Right ventricle myocardium superior (tissue), 1 donor: ENCODE measurements around the gene GOLGA6B. TPM values are rescaled to one million over a fixed set of nuclear protein-coding genes. Genes with fewer than 3 reads are reported as not detected.
"Not testable (repeated sequence)": the region's sequence is repeated elsewhere in the genome, so short reads cannot be mapped to it uniquely, and the experiment has no call there.

ENCODE experiments used
- ATAC-seq: fragments of 200-7000 bp; cut with Tn5 transposase; one replicate; pipeline ENCODE4 v1.9.1; 2020; ENCODE audit warnings: mild to moderate bottlenecking; ENCODE audit not compliant: poor library complexity
- DNase-seq: peaks from one replicate; pipeline ENCODE4 v3.0.0-alpha.2; 2020
- intact Hi-C: fragments of 100-400 bp; cut with DNase I; formaldehyde crosslinking; loops from one replicate; pipeline ENCODE4 v1.11.2; 2022
- long read RNA-seq: library from polyadenylated mRNA; unstranded; transcript quantifications from one replicate; pipeline ENCODE4 v2.0.0, GENCODE V29; 2021
- total RNA-seq: library from RNA; stranded (reverse); fragmentation: NEBNext Ultra II Directional; extraction: Animal tissue kit (Norgen Biotek cat#: 25700); gene quantifications from one replicate; pipeline ENCODE4 v1.2.1, GENCODE V29; 2021
- donor health status: DM: no; HTN: yes; CAD: no; lungs with severe emphysema.

Gene GOLGA6B, protein sequence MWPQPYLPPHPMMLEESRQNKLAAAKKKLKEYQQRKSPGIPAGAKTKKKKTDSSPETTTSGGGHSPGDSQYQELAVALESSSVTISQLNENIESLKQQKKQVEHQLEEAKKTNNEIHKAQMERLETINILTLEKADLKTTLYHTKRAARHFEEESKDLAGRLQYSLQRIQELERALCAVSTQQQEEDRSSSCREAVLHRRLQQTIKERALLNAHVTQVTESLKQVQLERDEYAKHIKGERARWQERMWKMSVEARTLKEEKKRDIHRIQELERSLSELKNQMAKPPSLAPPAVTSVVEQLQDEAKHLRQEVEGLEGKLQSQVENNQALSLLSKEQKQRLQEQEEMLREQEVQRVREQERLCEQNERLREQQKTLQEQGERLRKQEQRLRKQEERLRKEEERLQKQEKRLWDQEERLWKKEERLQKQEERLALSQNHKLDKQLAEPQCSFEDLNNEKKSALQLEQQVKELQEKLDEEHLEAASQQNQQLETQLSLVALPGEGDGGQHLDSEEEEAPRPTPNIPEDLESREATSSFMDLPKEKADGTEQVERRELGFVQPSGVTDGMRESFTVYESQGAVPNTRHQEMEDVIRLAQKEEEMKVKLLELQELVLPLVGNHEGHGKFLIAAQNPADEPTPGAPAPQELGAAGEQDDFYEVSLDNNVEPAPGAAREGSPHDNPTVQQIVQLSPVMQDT
- total RNA-seq: not detected
- long read RNA-seq: 0 reads

DNA sequence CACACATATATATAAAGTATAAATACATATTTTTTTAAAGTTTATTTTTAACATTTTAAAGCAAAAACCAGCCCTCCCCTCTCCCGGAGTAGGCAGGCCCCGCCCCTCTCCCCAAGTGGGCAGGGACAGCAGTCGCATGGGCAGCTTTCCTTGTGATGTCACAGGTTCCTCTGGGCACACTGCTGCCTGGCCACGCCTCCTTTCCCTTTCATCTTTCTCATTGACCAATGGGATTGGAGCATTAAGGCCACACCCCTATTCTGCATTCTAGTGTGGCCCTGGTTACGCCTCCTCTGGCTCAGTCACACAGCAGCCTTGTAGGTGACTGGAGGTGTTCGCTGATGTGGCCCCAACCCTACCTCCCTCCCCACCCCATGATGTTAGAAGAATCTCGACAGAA is at the start of gene GOLGA6B:
GOLGA6B (plus strand) TSS at position 301 of the 400 bp plus-strand sequence; CDS start at position 342, 41 bp downstream.
- DNase-seq, ATAC-seq, intact Hi-C loops: not testable (repeated sequence)

DNA sequence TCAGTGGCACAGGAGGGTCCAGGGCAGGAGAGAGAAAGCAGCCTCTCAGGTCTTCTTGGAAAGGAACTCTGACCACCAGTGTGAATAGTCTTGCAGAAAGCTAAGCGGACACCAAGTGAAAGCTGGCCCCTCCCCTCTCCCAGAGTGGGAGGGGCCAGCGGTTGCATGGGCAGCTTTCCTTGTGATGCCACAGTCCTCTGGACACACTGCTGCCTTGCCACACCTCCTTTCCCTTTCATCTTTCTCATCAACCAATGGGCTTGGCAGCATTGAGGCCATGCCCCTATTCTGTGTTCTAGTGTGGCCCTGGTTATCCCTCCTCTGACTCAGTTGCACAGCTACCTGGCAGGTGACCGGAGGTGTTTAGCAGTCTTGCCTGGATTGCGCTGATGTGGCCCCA is 49.7 kb upstream of the GOLGA6B start:
- intact Hi-C loops: loop anchor here (10.0 kb wide), 1 partner anchor 480 kb away; no protein-coding TSS in a partner anchor
- DNase-seq (no peak), ATAC-seq (no peak)

DNA sequence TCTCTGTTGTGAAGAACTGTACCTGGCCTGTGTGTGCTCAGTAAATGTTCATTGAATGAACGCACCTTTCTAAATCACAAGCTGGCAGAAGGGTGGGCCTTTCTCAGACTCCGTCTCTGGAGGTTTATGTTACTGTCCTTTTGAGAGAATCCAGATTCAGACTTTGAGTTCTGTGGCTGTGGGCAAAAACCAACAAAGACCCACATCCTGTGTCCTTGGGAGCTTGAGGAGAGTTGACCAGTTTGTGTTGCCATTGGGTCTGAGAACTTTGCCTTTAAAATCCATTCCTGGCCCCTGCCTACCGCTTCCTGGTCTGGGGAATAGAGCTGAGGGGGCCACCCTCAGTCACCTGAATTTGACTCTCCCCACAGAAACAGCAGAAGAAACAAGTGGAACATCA is 46.4 kb upstream of the GOLGA6B start:
- not testable (repeated sequence) for ATAC-seq, DNase-seq
- intact Hi-C loops: loop anchor here (10.0 kb wide), 1 partner anchor 477 kb away; no protein-coding TSS in a partner anchor

DNA sequence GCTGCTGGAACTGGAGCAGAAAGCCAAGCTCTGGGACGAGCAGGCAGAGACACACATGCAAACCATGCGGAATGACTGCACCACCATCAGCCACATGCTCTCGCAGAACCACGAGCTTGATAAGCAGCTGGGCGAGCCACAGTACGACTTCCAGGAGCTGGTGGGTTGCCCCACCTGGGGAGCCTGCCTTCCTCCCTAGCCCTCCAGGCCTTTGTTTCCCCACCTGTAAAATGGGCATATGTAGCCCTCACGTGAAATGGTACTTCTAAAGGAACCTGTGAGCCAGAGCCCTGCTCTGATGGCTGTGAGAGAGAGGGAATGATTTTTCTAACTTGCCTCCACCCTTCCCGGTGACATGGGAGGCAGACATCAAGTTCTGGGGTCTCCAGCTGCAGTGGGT is 44.6 kb upstream of the GOLGA6B start:
- DNase-seq: no peak
- no peak for ATAC-seq
- intact Hi-C loops: loop anchor here (10.0 kb wide), 1 partner anchor 475 kb away; no protein-coding TSS in a partner anchor

- DNase-seq, ATAC-seq, intact Hi-C loops: not testable (repeated sequence)
Observed at GRCh38 chr15:72612324-72612723, 42.2 kb upstream of the GOLGA6B start.

DNA sequence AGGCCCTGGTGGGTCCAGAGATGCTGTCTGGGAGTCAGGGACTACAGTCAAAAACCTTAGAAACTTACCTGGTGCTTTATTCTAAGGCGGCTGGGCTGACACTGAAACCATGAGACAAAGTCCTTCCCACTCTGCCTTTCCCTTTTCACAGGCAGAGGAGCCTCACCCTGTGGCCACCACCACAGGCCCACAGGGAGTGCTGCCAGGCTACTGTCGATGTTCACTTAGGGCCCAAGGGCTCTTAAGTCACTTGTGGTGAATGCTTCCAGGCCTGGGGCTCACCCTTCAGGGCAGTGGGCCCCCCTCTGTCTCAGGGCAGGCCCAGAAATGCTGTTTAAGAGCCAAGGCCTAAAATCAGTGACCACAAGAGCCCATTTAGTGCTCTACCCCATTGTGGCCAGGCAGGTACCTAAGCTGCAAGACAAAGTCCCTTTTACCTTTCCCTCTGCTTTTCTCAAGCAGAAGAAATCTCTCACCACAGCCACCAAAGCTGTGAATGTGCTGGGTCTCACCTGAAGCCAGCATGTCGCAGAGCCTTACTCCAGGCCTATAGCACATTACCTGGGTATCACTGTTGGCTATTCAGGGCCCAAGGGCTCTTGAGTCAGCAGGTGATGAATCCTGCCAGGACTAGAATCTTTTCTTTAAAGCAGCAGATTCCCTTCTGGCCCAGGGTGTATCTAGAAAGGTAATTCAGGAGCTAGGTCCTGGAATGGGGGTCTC is 39.5 kb upstream of the GOLGA6B start:
- ATAC-seq: no peak
- intact Hi-C loops: no loop called here
- no peak for DNase-seq

GRCh38 chr15:72615533-72616233 is 38.8 kb upstream of the GOLGA6B start:
- peak; percentile 70 for DNase-seq
- intact Hi-C loops: not testable (repeated sequence)
- ATAC-seq: peak; percentile 89

DNA sequence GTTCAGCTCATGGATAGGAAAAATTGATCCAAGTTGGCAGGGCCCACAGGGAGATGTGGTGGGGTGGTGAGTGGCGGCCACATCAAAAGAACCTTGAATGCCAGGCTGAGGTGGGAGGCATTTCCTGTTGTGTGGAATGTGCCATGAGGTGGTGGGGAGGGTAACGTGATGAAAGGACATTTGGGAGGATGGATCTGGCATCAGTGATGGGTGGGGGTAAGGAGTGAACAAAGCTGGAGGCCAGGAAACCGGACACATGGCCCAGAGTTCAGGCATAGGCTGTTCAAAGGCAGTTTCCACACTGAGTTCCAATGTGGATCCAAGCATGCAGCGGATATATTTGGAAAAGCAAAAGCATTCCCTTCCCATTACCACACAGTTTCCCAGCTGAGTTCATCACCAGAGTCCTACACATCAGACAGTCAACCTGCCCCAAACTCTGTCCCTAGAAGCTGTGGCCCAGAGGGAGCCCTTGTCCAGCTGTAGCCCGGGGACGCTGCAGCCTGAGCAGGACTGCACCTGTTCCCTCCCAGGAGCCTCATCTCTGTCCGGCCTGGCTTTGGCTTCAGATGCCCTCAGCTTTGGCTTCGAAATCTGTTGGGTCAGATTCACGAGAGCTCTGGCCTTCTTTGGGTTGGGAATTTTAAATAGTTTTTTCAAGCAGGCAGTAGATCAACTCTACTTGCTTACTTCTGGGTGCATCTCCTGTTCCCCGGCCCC is 37.8 kb upstream of the GOLGA6B start:
- DNase-seq: no peak
- intact Hi-C loops: no loop called here
- no peak for ATAC-seq

- ATAC-seq, DNase-seq, intact Hi-C loops: not testable (repeated sequence)
Observed at GRCh38 chr15:72623854-72624253, 30.6 kb upstream of the GOLGA6B start.

- intact Hi-C loops, ATAC-seq, DNase-seq: not testable (repeated sequence)
Observed at GRCh38 chr15:72626153-72626552, 28.3 kb upstream of the GOLGA6B start.

DNA sequence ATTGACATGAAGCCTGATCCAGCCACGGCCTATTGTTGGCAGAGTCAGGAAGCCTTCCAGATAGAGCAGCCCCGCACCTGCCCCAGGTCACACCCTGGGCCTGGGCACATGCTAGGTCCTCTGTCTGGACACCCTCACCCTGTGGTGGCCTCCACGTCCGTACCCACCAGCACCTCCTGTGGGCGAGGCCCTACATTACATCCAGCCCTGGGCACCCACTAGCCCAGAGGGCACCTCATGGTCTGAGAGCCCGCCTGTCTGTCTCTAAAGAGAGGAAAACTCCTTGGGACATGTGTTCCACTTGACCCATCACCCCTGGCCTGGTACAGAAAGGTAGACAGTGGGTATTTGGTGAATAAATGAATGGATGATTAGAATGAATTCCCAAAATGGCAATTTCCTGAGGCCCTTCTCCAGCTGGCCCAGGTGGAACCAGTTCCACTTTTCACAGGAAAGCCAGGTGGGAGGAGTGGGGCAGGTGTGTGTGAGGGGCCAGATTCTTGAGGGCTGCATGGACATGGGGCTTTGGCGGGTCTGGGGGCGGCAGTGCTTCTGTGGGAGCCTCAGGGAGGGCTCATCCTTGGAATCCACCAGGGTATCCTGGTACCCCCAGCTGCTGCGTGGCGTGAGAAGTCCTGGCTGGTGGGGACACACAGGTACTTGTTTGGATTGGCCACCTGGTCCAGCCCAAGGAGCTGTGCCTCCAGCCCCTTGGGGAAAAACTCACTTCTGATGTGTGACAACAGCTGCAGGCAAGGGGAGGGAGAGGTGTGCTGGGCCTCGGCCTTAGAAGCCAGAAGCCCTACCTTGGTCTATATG is 26.0 kb upstream of the GOLGA6B start:
- DNase-seq, intact Hi-C loops: not testable (repeated sequence)

GRCh38 chr15:72629068-72629570 is 25.4 kb upstream of the GOLGA6B start:
- DNase-seq, ATAC-seq, intact Hi-C loops: not testable (repeated sequence)

More for the DNA sequence above, 26.0 kb upstream of the GOLGA6B start:
- not testable (repeated sequence) for ATAC-seq

DNA sequence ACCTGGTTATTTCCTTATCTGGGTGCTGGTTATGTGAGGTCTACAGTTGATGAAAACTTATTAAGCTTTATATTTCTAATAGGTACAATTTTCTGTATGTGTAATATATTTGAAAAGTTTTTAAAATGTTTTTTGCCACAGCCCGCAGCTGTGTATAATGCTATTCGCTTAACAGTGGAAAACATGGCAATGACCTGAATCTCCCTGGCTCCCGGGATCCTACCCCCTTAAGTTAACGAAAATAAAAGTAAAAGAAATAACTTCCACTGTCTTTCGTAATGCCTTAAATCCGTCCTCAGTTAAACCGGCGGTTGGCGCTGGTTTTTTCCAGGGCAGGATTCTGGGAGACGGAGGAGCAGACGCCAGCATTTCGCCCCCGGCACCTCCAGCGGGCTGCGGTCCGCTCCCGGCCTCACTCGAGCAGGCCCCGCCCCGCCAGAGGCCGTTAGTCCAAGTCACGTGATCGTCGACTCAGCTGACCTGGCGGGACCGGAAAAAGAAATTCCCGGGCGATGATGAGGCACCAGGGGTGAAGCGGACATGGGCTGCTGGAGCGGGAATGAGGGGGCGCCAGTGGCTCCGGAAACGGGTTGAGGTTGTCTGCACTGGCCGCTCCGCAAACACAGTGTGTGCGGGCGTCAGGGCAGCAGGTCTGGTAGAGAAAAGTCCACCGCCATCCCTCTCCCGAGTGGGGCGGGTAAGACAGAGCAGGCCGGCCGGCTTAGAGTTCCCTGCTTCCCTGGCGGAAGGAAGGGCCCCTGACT is 17.8 kb upstream of the GOLGA6B start:
- DNase-seq (peak; percentile 86), ATAC-seq (peak; percentile 97)
- intact Hi-C loops: not testable (repeated sequence)

GRCh38 chr15:72639759-72640483 is 14.6 kb upstream of the GOLGA6B start:
- DNase-seq, intact Hi-C loops, ATAC-seq: not testable (repeated sequence)

- intact Hi-C loops, ATAC-seq, DNase-seq: not testable (repeated sequence)
Observed at GRCh38 chr15:72642271-72642670, 12.2 kb upstream of the GOLGA6B start.
